B cell (primary cell): ENCODE results near the gene PRICKLE3. TPM values are rescaled to one million over a fixed set of nuclear protein-coding genes. Genes with fewer than 3 reads are reported as not detected.

Source experiments
- ATAC-seq: fragments of 200-7000 bp; cut with Tn5 transposase; one replicate; pipeline ENCODE4 v1.10.0; 2021; ENCODE audit warnings: low read depth, mild to moderate bottlenecking, moderate number of reproducible peaks, moderate library complexity
- CTCF ChIA-PET: fragments of 350-600 bp; sonication (Branson Sonifier 250); formaldehyde crosslinking; loops from one replicate; lab custom pipeline; 2021; ENCODE audit warnings: antibody characterized with exemption, inconsistent platforms; lab: Charles Lee
- POLR2A ChIA-PET: fragments of 350-600 bp; sonication (Branson Sonifier 250); formaldehyde crosslinking; loops from one replicate; lab custom pipeline; 2021; ENCODE audit warnings: antibody characterized with exemption; lab: Charles Lee
- DNase-seq: peaks from one replicate; pipeline ENCODE4 v3.0.0; 2013
- H2AFZ ChIP-seq: 2 replicates; pipeline ENCODE4 v1.6.1; 2012; ENCODE audit warnings: mild to moderate bottlenecking, low read depth, low read length; ENCODE audit not compliant: insufficient read depth, poor library complexity, severe bottlenecking
- H3K27ac ChIP-seq, 2 donors: 1 replicate in 1 of 2; 2 replicates in 1 of 2; pipeline ENCODE4 v1.5.1; 2012 to 2013; ENCODE audit warnings: low read length in 2 of 2, mild to moderate bottlenecking in 2 of 2, moderate library complexity in 1 of 2
- H3K27me3 ChIP-seq, 4 experiments: fragments of 200-600 bp in 1 of 4; sonication (generic) in 1 of 4; replicated peaks in 1 of 4; 1 replicate in 2 of 4; 2 replicates in 2 of 4; pipeline versions ENCODE4 v1.6.1 to v1.7.0; 2013 to 2016; ENCODE audit warnings: low read length in 3 of 4, mild to moderate bottlenecking in 2 of 4, mixed read lengths in 1 of 4, moderate library complexity in 1 of 4; ENCODE audit not compliant: insufficient read depth in 4 of 4, control insufficient read depth in 3 of 4; ENCODE audit errors: control extremely low read depth in 1 of 4
- H3K36me3 ChIP-seq, 2 experiments: replicated peaks in 1 of 2; 1 replicate in 1 of 2; 2 replicates in 1 of 2; pipeline versions ENCODE4 v1.6.1 to v1.7.1; 2013; ENCODE audit warnings: low read length in 1 of 2; ENCODE audit not compliant: insufficient read depth in 2 of 2, control insufficient read depth in 1 of 2; ENCODE audit errors: control extremely low read depth in 1 of 2, extremely low read depth in 1 of 2
- H3K4me1 ChIP-seq, 2 donors: fragments of 200-600 bp in 1 of 2; sonication (generic) in 1 of 2; 1 replicate in 1 of 2; 2 replicates in 1 of 2; pipeline versions ENCODE4 v1.5.1 to v1.6.1; 2013 to 2017; ENCODE audit warnings: low read length in 2 of 2; ENCODE audit not compliant: control insufficient read depth in 2 of 2, insufficient read depth in 2 of 2
- H3K4me2 ChIP-seq: replicated peaks from 2 replicates; pipeline ENCODE3; 2012; ENCODE audit warnings: mild to moderate bottlenecking, low read depth, low read length; ENCODE audit not compliant: poor library complexity, severe bottlenecking
- H3K4me3 ChIP-seq, 5 experiments: fragments of 200-600 bp in 1 of 5; sonication (generic) in 1 of 5; 1 replicate in 3 of 5; 2 replicates in 2 of 5; pipeline versions ENCODE4 v1.5.1 to v1.7.0; 2011 to 2016; ENCODE audit warnings: low read length in 4 of 5, mild to moderate bottlenecking in 4 of 5, low read depth in 2 of 5, control low read depth in 1 of 5, moderate library complexity in 1 of 5; ENCODE audit not compliant: insufficient read depth in 1 of 5; ENCODE audit errors: control extremely low read depth in 1 of 5, extremely low read depth in 1 of 5
- H3K79me2 ChIP-seq: fragments of 200-600 bp; sonication (generic); one replicate; pipeline ENCODE4 v1.6.0; 2016; ENCODE audit warnings: low read length; ENCODE audit not compliant: control insufficient read depth, insufficient read depth
- H3K9ac ChIP-seq: fragments of 200-600 bp; sonication (generic); 2 replicates; pipeline ENCODE4 v1.6.1; 2017; ENCODE audit warnings: mild to moderate bottlenecking, low read length, moderate library complexity
- H3K9me3 ChIP-seq, 3 donors: one replicate each; pipeline versions ENCODE4 v1.6.1 to v1.7.1; 2013; ENCODE audit warnings: low read length in 2 of 3; ENCODE audit not compliant: control insufficient read depth in 2 of 3, insufficient read depth in 1 of 3; ENCODE audit errors: control extremely low read depth in 1 of 3
- H4K20me1 ChIP-seq: 2 replicates; pipeline ENCODE4 v1.6.0; 2012; ENCODE audit warnings: mild to moderate bottlenecking, low read length; ENCODE audit not compliant: insufficient read depth, control insufficient read depth, poor library complexity, severe bottlenecking
- H3K27ac Mint-ChIP-seq: one replicate; pipeline ENCODE4 v1.8.0; 2021; ENCODE audit warnings: mixed read lengths
- H3K27me3 Mint-ChIP-seq: one replicate; pipeline ENCODE4 v1.8.0; 2021; ENCODE audit warnings: mixed read lengths
- H3K4me1 Mint-ChIP-seq: one replicate; pipeline ENCODE4 v1.8.0; 2021; ENCODE audit warnings: mixed read lengths
- H3K4me3 Mint-ChIP-seq: one replicate; pipeline ENCODE4 v1.8.0; 2021; ENCODE audit warnings: mixed read lengths
- H3K9me3 Mint-ChIP-seq: one replicate; pipeline ENCODE4 v1.8.0; 2022; ENCODE audit warnings: mixed read lengths; ENCODE audit not compliant: insufficient read depth
- CTCF ChIP-seq: fragments of 200-600 bp; IDR thresholded peaks from one replicate; pipeline ENCODE4 v1.8.0; 2022; ENCODE audit warnings: antibody characterized with exemption, mild to moderate bottlenecking
- EZH2 ChIP-seq: IDR thresholded peaks from 2 replicates; pipeline ENCODE4 v1.6.1; 2012; ENCODE audit warnings: borderline replicate concordance, low read depth, mild to moderate bottlenecking, moderate library complexity, low read length; ENCODE audit not compliant: insufficient read depth, poor library complexity, severe bottlenecking
- WGBS: methylation state at CpG from one replicate; pipeline ENCODE4 v1.1.5; 2013; ENCODE audit warnings: missing lambda C conversion rate; ENCODE audit not compliant: insufficient coverage; 5-methylcytosine and 5-hydroxymethylcytosine counted together
- intact Hi-C: fragments of 100-400 bp; cut with micrococcal nuclease; formaldehyde crosslinking; loops from one replicate; pipeline ENCODE4 v1.10.0; 2022
- polyA plus RNA-seq: library from polyadenylated mRNA; depleted of rRNA; stranded (reverse); fragments of >200 nt; gene quantifications from 2 replicates; pipeline ENCODE4 v1.2.3, GENCODE V29; 2012
- total RNA-seq, 2 donors: library from RNA; stranded (reverse); fragments of 120-200 nt in 1 of 2; gene quantifications; 1 replicate in 1 of 2; 2 replicates in 1 of 2; pipeline versions ENCODE4 v1.2.3 to v1.2.4, GENCODE V29; 2013 to 2022

The PRICKLE3 gene
- total and polyA plus RNA-seq, 2 donors (not counting 1 experiment from before 2014, with no cell fraction given): 16.2 to 21.0 TPM

DNA sequence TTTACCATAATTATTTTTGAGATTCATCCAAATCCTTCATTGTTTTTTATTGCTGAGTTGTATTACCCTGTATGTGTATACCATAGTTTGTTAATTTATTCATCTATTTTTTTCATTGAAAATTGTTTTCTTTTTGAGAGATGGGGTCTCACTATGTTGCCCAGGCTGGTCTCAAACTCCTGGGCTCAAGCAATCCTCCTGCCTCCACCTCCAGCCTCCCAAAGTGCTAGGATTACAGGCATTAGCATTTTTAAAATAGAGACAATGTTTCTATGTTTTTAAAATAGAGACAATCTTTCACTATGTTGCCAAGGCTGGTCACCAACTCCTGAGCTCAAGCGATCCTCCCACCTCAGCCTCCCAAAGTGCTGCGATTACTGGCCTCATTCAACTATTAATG, 25.3 kb downstream of the PRICKLE3 start:
- H3K9me3 ChIP-seq: no peaks in the 10 kb centered on the region
- no peaks in the 10 kb centered on the region for H3K27me3 ChIP-seq
- ATAC-seq (no peak), DNase-seq (no peak)
- TF ChIP-seq CTCF (no peak), EZH2 (no peak)
- Mint-ChIP-seq H3K4me1 (peaks cover 12% of the 10 kb centered on the region), H3K9me3 (no peaks in the 10 kb centered on the region), H3K4me3 (no peak overlapping the region), H3K27ac (no peak overlapping the region), H3K27me3 (no peaks in the 10 kb centered on the region)
- no CpG with 5 or more reads among the region's 2 CpGs for WGBS
- H3K27ac ChIP-seq: no peak overlapping the region
- peaks cover 0 to 17% of the 10 kb centered on the region in 2 donors for H3K4me1 ChIP-seq
- no peaks in the 10 kb centered on the region for H3K36me3 ChIP-seq
- no peak overlapping the region for H3K4me3 ChIP-seq
- no peak overlapping the region for H3K9ac ChIP-seq
- H3K4me2 ChIP-seq: no peak overlapping the region
- ChIA-PET POLR2A (no interaction called here), CTCF (no interaction called here)
- H3K79me2 ChIP-seq: no peaks in the 10 kb centered on the region
- intact Hi-C loops: no loop called here
- no peaks in the 10 kb centered on the region for H4K20me1 ChIP-seq
- no peak overlapping the region for H2AFZ ChIP-seq

GRCh38 chrX:49157194-49157593, 29.0 kb downstream of the PRICKLE3 start:
- Histone ChIP-seq H3K36me3 (no peaks in the 10 kb centered on the region), H3K4me3 (no peak overlapping the region), H3K27ac (no peak overlapping the region), H3K27me3 (no peaks in the 10 kb centered on the region), H3K9ac (no peak overlapping the region), H3K79me2 (no peaks in the 10 kb centered on the region), H3K4me1 (peaks cover 8 to 14% of the 10 kb centered on the region in 2 donors), H2AFZ (no peak overlapping the region), H3K4me2 (no peak overlapping the region), H3K9me3 (no peaks in the 10 kb centered on the region), H4K20me1 (no peaks in the 10 kb centered on the region)
- Mint-ChIP-seq H3K27ac (no peak overlapping the region), H3K4me1 (peaks cover 15% of the 10 kb centered on the region), H3K27me3 (no peaks in the 10 kb centered on the region), H3K4me3 (peak overlapping the region; percentile 39), H3K9me3 (no peaks in the 10 kb centered on the region)
- DNase-seq: no peak
- TF ChIP-seq EZH2 (no peak), CTCF (no peak)
- ChIA-PET POLR2A (no interaction called here), CTCF (interaction anchor here (1.3 kb wide), 1 partner anchor 22 kb away, joined by 3 read pairs; no protein-coding TSS in a partner anchor)
- intact Hi-C loops: loop anchor here (2.0 kb wide), 2 partner anchors 16 to 78 kb away; partner anchors contain the start of gene CCDC22
- WGBS: 95% methylated on average over 16 of the region's 25 CpGs
- ATAC-seq: no peak
